Measurements from ENCODE around the gene CADM1.

- TF ChIP-seq POLR2A (IDR thresholded peaks at IDR 0.05; ENCODE audit: low read depth), result no peak
- no peak for TF ChIP-seq CTCF (IDR thresholded peaks at IDR 0.05)
These were observed 14.9 kb upstream of the CADM1 start for GRCh38 chr11:115518983-115519628.

All from esophagus muscularis mucosa (tissue), 3 donors.